GM18907 (cell line): ENCODE data around the gene ATOSA.

Experiments
- ATAC-seq: cut with Tn5 transposase; IDR thresholded peaks from one replicate; pipeline ENCODE4 v1.9.1; 2021; ENCODE audit warnings: mild to moderate bottlenecking, moderate library complexity; ENCODE audit not compliant: unreplicated experiment

The ATOSA gene

DNA sequence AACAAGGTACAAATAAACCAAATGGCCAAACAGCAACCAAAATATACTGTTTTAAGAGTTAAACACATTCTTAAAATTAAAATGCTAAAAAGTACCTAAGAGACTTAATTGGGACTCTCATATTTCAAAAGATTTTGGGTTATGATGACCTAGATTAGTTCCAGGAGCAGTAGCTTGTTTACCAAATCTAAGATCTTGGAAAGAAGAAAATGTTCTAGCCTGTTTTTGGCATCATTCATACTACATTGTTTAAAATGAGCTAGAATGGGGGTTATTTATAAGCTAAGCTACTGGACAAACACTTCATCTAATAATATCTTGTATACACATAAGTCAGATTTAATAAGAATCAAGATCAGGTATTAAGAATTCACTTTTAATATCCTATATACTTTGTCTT, 22.8 kb downstream of the ATOSA start:
- ATAC-seq = no peak

DNA sequence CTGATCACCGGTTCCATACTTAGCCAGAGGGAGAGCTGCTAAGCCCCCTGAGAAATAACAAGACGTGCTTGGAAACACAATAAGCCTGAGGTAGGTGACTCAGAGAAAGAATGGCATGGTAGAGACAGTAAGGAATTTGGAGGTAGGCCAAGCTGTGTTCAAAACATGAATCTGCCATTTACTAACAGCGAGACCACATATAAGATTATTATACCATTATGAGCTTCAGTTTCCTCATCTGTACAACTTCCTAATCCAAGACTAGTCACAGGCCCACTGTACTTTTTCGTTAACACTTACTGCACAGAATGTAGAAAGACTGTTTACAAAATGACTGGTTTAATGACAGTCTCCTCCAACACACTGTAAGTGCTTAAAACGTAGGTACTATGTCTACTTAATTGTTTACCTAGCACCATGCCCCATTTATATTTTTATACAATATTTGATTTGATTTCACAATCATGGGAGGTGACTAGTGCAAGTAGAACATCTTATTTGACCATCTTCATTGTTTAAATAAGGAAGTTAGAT, 25.7 kb downstream of the ATOSA start:
- ATAC-seq = no peak

DNA sequence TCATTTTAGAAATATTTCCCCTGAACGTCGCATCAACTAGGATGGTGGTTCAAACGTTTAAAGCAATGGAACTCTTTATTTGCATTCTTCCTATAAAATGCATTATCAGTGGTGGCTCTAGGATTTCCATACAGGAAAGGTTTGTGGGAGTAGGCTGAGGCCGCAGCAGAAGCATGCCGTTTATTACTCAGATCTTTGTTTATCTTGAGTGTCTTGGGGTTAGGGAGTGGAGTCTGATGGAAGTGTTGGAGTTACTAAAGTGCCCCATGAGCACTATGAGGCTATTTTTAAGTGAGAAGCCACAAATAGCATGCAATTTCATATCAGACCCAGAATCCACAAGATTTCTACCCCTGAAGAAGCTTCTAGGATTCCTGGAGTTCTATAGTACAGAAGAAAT, 26.2 kb downstream of the ATOSA start:
- ATAC-seq = no peak

DNA sequence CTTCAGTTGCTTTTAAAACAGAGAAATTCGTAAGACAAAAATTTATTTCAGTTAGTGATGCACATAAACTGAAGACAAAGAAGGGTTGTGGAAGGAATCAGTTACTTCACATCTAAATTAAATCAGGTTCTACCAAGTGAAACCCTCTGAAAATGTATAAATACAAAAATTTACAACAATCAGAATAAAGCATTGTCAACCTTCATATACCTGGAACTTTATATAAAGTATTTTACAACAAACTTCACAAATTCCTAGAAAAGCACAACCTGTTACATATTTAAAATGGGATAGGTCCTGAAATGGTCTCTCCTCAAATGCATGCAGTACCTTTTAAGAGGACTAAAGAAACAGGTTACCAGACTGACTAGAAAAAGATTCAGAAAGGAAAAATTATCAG, 26.9 kb downstream of the ATOSA start:
- ATAC-seq = peak; percentile 9

DNA sequence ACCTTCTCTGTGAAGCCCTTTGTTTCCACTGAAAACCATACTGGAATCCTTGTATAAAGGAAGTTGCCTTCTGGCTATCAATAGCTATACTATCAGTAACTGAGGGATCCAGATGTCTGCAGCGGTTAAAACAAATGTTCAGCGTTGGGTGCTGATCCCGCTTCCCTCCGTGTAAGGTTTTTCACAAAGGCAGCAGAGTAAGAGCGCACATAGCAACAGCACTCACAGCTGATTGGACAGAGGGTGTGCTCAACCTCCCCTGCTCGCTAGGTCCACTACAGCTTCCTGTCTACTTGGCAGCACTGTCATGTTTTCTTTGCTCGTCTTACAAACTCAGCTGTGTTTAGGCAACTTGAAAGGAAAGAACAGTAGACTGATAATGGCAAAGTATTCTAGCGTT, 27.3 kb downstream of the ATOSA start:
- peak; percentile 98 for ATAC-seq

DNA sequence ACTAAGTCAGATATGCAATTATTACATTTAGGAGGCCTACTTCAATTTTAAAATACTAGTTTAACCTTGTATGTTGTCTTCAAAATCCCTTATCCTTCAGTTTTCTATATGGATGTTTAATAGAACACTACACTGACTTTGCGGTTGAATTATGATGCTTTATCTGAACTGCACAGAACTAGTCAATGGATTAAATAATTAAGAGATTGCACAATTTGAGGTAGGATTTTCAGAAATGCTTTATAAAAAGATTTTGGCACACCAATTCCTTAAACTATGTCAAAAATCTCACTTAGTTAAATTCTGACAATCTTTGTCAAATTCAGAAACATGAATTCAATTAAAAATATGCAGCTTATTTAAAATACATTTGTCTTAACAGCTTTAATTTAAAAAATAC, 28.1 kb downstream of the ATOSA start:
- no peak for ATAC-seq

DNA sequence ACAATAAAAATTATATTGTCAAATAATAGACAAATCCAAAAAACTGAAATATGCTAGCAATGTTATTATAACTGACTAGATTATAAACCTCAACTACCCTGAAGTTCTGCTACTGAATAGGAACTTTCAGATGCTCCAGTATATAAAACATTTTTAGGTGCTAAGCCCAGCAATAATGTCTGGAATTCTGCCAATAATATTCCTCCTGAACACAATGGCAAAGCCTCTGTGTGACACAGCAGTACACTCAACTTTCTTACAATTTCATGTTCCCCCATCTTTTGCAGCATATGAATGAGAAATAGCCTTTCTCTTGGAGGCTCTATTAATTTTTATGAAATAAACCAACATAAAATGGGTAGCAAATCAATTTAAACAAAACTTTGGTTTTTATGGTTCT, 29.5 kb downstream of the ATOSA start:
- ATAC-seq = no peak

DNA sequence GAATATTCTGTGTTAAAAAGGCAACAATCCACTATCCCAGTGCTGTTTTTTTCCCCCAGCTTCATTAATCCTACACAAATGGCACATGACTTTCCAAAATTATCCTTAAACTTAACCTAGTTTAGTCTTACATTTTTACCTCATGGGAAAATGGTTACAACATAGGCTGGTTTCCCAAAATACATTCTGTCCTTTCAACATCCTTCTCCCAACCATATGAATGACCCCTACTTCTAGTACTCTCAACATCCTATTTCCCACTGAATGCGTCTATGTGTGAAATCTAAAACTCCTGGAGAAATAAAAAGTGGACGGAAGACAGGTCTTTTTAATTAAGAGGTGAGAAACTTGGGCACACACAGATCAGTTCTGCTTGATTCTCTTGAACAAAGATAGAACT, 33.3 kb downstream of the ATOSA start:
- ATAC-seq = no peak

DNA sequence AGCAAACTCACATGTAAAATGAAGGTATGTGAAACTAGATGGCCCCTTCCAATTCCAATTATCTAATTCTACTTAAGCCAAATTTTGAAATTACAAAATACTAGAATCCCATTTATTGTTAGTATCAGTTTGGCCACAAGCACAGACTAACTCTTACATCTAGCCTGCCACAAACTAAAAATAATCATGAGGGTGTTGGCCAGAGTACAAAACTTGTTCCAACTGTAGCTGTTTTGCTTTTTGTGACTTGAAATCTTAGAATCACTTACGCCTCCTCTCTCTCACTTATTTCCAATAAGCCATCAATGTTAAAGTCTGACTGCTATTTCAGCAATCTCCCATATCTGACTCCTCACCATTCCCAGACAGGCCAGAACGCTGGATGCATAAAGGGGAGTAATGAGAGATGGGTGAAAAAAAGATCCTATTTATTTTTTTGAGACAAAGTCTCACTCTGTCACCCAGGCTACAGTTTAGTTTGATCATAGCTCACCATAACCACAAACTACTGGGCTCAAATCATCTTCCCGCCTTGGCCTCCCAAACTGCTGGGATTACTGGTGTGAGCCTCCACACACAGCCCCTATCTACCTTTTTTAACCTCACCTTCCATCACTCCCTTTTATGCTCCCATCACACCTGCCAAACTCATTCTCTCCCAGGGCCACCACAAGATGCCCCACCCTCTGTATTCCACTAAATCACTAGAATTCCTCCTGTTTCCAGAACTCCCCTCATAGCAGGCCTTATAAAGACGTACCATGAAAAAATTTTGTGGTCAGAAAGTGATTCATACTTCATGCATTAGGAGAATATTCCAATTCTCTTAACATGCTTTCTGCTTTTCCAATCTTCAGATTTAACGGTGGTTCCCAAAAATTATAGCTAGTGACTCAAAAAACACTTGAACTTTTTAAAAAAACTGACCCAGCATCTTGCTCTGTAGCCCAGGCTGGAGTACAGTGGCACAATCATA, 36.5 kb downstream of the ATOSA start:
- ATAC-seq = no peak

DNA sequence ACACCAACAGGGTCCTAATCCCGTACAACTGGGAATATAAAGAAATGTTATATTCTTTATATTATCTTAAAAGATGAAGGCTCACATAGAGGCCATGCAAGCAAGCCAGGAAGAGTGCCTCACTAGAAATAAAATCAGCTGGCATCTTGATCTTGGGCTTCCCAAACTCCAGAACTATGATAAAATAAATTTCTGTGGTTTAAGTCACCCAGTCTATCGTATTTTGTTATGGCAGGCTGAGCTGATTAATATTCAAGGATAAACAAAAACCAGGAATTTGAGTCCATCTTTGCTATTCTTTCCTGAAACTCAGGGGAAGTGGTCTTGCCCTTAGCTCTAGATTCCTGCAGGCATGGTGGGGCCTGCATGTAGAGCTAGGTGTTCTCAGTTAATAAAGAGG, 42.7 kb downstream of the ATOSA start:
- ATAC-seq = no peak

DNA sequence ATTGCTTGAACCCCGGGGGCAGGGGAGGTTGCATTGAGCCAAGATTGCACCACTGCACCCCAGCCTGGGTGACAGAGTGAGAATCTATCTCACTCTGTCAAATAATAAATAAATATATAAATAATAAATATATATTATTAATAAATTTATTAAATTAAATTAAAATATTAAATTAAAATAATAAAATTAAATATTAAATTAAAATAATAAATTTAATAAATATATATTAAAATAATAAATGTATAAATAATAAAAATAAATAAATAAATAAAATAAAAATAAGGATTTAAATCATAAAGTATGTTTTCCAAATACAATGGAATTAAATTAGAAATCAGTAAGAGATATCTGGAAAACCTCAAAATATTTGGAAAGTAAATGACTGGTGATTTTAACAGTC, 43.3 kb downstream of the ATOSA start:
- ATAC-seq = no peak
